Heart left ventricle (tissue), 13 donors: ENCODE measurements around the gene PTBP3.

Experiments
- POLR2A ChIP-seq, 2 donors: fragments of 450-650 bp; IDR thresholded peaks; one replicate each; pipeline ENCODE4 v1.6.1; 2017; ENCODE audit warnings: antibody characterized with exemption in 2 of 2, mild to moderate bottlenecking in 2 of 2, moderate library complexity in 2 of 2
- TF ChIP-seq, protein P1 (sequence below), 12 donors: fragments of 200-600 bp; sonication (generic) in 4 of 12; IDR thresholded peaks; one replicate each; pipeline versions ENCODE4 v1.5.0 to v1.8.0; 2018 to 2022; ENCODE audit warnings: antibody characterized with exemption in 12 of 12, mild to moderate bottlenecking in 5 of 12
- donor health status: ischemic (EF 13 %, LVEDD 7.1; RV severe dilation, severe dysfunction).
- donor health status: DM: no; HTN: yes; CAD: no.
- donor health status: DM: no; HTN: no; CAD: no.
- donor health status: ischemic (EF 25% LVEDD 6.9; RV normal size, moderate dysfunction).
- donor health status: ischemic (EF 25% LVEDD 5.7; RV mildly dilated, moderate dysfunction).
- donor health status: ischemic (EF 35%, LVEDD 5.7; RV mildly dilated, moderate dysfunction).
- donor health status: nonischemic (EF 11% LVEDD 7.7; RV severe dilation, severe dysfunction).
- donor health status: DM: yes; HTN: yes; CAD: no.
- donor health status: PGD.
- donor health status: ischemic (EF 29% LVEDD 5.4; RV normal size, mild dysfunction).
- donor health status: nonischemic (EF 23%, LVEDD 6.1; RV moderate dilation, normal function).

DNA sequence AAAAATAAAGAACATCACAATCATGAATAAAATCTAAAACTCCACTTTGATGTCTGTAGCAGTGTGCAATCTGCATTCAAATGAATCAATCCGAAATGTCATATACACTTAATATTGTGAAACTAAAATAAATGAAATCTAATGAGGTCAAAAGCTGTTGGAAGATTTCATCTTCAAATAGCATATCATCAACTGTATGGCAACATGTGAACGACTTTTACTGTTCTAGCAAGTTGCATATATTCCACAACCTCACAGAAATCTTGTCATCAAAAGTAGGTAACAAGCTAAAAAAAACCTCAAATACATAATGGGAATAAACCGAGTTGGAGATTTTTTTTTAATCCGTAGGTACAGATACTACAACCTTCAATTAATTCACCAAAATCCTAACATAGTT lies 1.2 kb downstream of the PTBP3 start:
- TF ChIP-seq, protein P1, sequence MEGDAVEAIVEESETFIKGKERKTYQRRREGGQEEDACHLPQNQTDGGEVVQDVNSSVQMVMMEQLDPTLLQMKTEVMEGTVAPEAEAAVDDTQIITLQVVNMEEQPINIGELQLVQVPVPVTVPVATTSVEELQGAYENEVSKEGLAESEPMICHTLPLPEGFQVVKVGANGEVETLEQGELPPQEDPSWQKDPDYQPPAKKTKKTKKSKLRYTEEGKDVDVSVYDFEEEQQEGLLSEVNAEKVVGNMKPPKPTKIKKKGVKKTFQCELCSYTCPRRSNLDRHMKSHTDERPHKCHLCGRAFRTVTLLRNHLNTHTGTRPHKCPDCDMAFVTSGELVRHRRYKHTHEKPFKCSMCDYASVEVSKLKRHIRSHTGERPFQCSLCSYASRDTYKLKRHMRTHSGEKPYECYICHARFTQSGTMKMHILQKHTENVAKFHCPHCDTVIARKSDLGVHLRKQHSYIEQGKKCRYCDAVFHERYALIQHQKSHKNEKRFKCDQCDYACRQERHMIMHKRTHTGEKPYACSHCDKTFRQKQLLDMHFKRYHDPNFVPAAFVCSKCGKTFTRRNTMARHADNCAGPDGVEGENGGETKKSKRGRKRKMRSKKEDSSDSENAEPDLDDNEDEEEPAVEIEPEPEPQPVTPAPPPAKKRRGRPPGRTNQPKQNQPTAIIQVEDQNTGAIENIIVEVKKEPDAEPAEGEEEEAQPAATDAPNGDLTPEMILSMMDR (IDR thresholded peaks at IDR 0.05), result no peak
- no peak for TF ChIP-seq POLR2A (IDR thresholded peaks at IDR 0.05)
